ENCODE measurements around the gene BTF3L4. TPM values are rescaled to one million over a fixed set of nuclear protein-coding genes. Genes with fewer than 3 reads are reported as not detected.
A peak's percentile ranks its signal among the peaks of the same experiment; 100 is the strongest.
"Not testable (repeated sequence)": the region's sequence is repeated elsewhere in the genome, so short reads cannot be mapped to it uniquely, and the experiment has no call there.

Gene BTF3L4
- total RNA-seq, result 25.5 TPM
- long read RNA-seq, full-length matches to known transcripts, result 18 of 19 reads
- long read RNA-seq, partial matches to known transcripts, result 0 of 19 reads
- long read RNA-seq, other reads (novel, unspliced or antisense), result 1 of 19 reads

GRCh38 chr1:52056163-52056936 lies at the start of gene BTF3L4:
TSS of gene BTF3L4 (plus strand) at chr1:52056295. CDS start at chr1:52059848, 3,553 bp downstream.
- ATAC-seq (peak; percentile 98), DNase-seq (ENCODE audit: missing footprints) (peak; percentile 99)
- intact Hi-C loops (cut with DNase I), result loop anchor here (5.0 to 10.0 kb wide), 2 partner anchors 179 to 1168 kb away; partner anchors contain the start of genes CZIB and NRDC

- intact Hi-C loops (cut with DNase I), result no loop called here
- DNase-seq (ENCODE audit: missing footprints), result no peak
- ATAC-seq, result no peak
Observed at GRCh38 chr1:52007215-52008002, 48.7 kb upstream of the BTF3L4 start.

- intact Hi-C loops (cut with DNase I), result no loop called here
- ATAC-seq, result no peak
- no peak for DNase-seq (ENCODE audit: missing footprints)
Observed at GRCh38 chr1:52008071-52008809, 47.9 kb upstream of the BTF3L4 start.

- DNase-seq (ENCODE audit: missing footprints) (no peak), ATAC-seq (no peak)
- intact Hi-C loops (cut with DNase I), result no loop called here
Observed at GRCh38 chr1:52022133-52022532, 34.0 kb upstream of the BTF3L4 start.

GRCh38 chr1:52026278-52026677 lies 29.8 kb upstream of the BTF3L4 start:
- no peak for ATAC-seq
- no peak for DNase-seq (ENCODE audit: missing footprints)
- intact Hi-C loops (cut with DNase I), result no loop called here

- intact Hi-C loops (cut with DNase I), result no loop called here
- ATAC-seq (no peak), DNase-seq (ENCODE audit: missing footprints) (no peak)
Observed at GRCh38 chr1:52028328-52028727, 27.8 kb upstream of the BTF3L4 start.

- DNase-seq (ENCODE audit: missing footprints); intact Hi-C loops (cut with DNase I); ATAC-seq: not testable (repeated sequence)
Observed at GRCh38 chr1:52028839-52029238, 27.3 kb upstream of the BTF3L4 start.

- ATAC-seq, result no peak
- no peak for DNase-seq (ENCODE audit: missing footprints)
- intact Hi-C loops (cut with DNase I), result loop anchor here (2.0 kb wide), 1 partner anchor 23 kb away; the partner anchor contains the start of gene TXNDC12
Observed at GRCh38 chr1:52032124-52032784, 23.8 kb upstream of the BTF3L4 start.

- ATAC-seq, result peak; percentile 34
- intact Hi-C loops (cut with DNase I), result loop anchor here (2.0 kb wide), 1 partner anchor 22 kb away; the partner anchor contains the start of gene TXNDC12
- DNase-seq (ENCODE audit: missing footprints), result no peak
Observed at GRCh38 chr1:52032785-52033131, 23.3 kb upstream of the BTF3L4 start.

- ATAC-seq (peak; percentile 96), DNase-seq (ENCODE audit: missing footprints) (peak; percentile 94)
- intact Hi-C loops (cut with DNase I), result loop anchor here (2.0 kb wide), 1 partner anchor 21 kb away; the partner anchor contains the start of gene TXNDC12
Observed at GRCh38 chr1:52033190-52034049, 22.7 kb upstream of the BTF3L4 start, which contains the start of gene KTI12. TSS of gene KTI12 (minus strand) at chr1:52033810. CDS start at chr1:52033761, 49 bp downstream.

GRCh38 chr1:52034050-52034384 lies 22.1 kb upstream of the BTF3L4 start:
- intact Hi-C loops (cut with DNase I), result no loop called here
- no peak for DNase-seq (ENCODE audit: missing footprints)
- ATAC-seq, result no peak

- intact Hi-C loops (cut with DNase I), result no loop called here
- no peak for ATAC-seq
- DNase-seq (ENCODE audit: missing footprints), result no peak
Observed at GRCh38 chr1:52037402-52037814, 18.7 kb upstream of the BTF3L4 start.

GRCh38 chr1:52037909-52038308 lies 18.2 kb upstream of the BTF3L4 start:
- intact Hi-C loops (cut with DNase I), result no loop called here
- DNase-seq (ENCODE audit: missing footprints) (no peak), ATAC-seq (no peak)

GRCh38 chr1:52041551-52042185 lies 14.4 kb upstream of the BTF3L4 start:
- ATAC-seq (no peak), DNase-seq (ENCODE audit: missing footprints) (no peak)
- intact Hi-C loops (cut with DNase I), result no loop called here

GRCh38 chr1:52045236-52045635 lies 10.9 kb upstream of the BTF3L4 start:
- intact Hi-C loops (cut with DNase I), result no loop called here
- DNase-seq (ENCODE audit: missing footprints) (no peak), ATAC-seq (no peak)

GRCh38 chr1:52045666-52046195 lies 10.4 kb upstream of the BTF3L4 start:
- DNase-seq (ENCODE audit: missing footprints); intact Hi-C loops (cut with DNase I); ATAC-seq: not testable (repeated sequence)

- DNase-seq (ENCODE audit: missing footprints); ATAC-seq; intact Hi-C loops (cut with DNase I): not testable (repeated sequence)
Observed at GRCh38 chr1:52049337-52049736, 6.8 kb upstream of the BTF3L4 start.
